Stimulated activated CD8-positive, alpha-beta memory T cell treated with anti-CD3 and anti-CD28 coated beads, Interleukin-2, amount 100 ng/mL, for 48 hours (primary cell): ENCODE results near the gene LRGUK.
A peak's percentile ranks its signal among the peaks of the same experiment; 100 is the strongest.
"Not testable (repeated sequence)": the region's sequence is repeated elsewhere in the genome, so short reads cannot be mapped to it uniquely, and the experiment has no call there.

ENCODE experiments used
- DNase-seq, 2 donors: peaks; one replicate each; pipeline ENCODE4 v3.0.0-alpha.2; 2020; ENCODE audit warnings: low read depth in 2 of 2

LRGUK gene, protein sequence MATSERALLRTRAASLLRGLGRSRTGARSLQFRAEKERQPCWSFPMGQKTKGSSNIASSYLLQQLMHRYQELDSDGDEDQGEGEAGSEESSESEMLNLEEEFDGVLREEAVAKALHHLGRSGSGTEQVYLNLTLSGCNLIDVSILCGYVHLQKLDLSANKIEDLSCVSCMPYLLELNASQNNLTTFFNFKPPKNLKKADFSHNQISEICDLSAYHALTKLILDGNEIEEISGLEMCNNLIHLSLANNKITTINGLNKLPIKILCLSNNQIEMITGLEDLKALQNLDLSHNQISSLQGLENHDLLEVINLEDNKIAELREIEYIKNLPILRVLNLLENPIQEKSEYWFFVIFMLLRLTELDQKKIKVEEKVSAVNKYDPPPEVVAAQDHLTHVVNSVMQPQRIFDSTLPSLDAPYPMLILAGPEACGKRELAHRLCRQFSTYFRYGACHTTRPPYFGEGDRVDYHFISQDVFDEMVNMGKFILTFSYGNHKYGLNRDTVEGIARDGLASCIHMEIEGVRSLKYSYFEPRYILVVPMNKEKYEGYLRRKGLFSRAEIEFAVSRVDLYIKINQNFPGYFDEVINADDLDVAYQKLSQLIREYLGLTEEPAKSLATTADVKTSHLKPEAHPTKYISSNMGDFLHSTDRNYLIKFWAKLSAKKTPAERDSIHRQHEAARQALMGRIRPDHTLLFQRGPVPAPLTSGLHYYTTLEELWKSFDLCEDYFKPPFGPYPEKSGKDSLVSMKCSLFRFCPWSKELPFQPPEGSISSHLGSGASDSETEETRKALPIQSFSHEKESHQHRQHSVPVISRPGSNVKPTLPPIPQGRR

DNA sequence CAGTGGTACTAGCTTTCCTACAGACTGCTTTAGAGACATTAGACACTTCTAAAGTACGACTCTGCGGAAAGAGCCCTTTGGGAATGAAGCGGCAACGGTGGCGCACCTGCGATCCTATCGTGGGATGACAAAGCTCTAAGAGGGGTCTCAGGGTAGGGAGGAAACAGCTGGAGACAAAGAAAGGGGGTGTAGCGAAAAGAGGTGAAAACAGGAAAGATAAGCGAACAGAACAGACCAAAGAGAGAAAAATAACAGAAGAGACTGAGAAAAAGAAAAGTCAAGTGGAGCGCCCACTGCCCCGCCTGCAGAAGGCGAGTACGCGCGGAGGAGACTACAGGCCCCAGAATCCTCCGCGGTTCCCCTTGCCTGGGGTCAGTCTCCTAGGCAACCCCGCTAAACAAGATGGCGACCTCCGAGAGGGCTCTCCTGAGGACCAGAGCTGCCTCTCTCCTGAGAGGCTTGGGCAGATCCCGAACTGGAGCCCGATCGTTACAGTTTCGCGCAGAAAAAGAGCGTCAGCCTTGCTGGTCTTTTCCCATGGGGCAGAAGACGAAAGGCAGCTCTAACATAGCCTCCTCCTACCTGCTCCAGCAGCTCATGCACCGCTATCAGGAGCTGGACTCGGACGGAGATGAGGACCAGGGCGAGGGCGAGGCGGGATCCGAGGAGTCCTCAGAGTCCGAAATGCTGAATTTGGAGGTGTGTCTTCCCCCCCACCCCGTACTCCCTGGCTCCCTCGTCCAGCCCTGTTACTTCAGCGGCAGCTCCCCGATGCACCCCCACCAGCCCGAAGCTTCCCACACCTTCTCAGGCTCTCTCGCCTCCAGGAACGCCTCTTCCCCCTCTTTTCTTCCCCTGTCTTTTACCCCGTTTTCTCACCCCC lies at the start of gene LRGUK:
LRGUK (plus strand) TSS at position 375 of the 883 bp plus-strand sequence; CDS start at position 403, 28 bp downstream.
- peak; percentile 58 to 65 for DNase-seq

DNA sequence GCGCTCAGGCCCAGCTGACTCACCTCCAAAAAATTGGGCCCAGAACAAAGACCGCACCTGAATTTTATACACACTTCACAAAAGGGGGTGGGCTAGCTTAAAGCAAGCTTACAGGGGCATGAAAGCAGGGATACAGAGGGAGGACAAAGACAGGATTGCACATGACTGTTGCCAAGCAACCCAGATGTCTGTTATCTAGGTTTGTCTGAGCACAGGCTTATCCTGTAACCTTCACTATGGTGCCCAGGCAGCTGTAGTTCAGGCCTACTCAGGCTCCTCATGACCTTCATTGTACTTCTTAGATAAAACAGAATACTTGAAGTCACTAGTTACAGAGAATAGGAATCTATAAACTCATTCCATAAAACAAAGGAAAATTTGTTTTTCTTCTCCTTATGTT lies 49.6 kb upstream of the LRGUK start:
- not testable (repeated sequence) for DNase-seq

DNA sequence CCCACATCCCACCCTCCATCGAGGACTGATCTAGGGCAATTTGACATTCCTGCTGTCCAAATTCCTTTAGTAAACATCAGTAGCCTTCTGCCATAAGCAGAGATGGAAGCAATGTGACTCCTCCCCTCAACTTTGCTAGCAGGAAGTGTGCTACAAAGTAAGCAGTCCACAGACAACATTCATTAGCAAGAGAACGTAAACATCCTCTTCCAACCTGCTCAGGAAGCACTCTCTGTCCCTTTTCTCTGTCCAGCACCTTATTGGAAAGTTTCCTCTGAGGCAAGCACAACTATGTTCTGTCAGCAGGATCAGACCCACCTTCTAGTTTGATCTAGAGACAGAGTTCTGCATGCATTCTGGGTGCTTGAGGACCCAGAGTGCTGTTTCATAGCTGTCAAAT lies 48.1 kb upstream of the LRGUK start:
- DNase-seq, result no peak

DNA sequence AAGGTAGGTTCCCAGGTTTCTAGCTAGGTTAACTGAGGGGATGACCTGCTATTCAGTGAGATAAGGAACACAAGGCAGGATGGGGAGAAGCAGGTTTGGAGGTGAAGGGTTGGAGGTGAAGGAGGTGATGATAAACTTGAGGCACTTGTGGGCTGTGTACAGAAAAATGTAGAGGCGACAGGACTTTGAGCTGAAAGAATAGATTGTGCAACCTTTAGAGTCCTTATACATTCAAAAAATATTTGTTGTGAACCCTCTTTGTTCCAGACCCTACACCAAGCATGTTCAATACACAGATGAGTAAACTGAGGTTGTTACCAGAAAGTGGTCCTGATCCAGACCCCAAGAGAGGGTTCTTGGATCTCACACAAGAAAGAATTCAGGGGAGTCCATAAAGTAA lies 45.4 kb upstream of the LRGUK start:
- no peak for DNase-seq

DNA sequence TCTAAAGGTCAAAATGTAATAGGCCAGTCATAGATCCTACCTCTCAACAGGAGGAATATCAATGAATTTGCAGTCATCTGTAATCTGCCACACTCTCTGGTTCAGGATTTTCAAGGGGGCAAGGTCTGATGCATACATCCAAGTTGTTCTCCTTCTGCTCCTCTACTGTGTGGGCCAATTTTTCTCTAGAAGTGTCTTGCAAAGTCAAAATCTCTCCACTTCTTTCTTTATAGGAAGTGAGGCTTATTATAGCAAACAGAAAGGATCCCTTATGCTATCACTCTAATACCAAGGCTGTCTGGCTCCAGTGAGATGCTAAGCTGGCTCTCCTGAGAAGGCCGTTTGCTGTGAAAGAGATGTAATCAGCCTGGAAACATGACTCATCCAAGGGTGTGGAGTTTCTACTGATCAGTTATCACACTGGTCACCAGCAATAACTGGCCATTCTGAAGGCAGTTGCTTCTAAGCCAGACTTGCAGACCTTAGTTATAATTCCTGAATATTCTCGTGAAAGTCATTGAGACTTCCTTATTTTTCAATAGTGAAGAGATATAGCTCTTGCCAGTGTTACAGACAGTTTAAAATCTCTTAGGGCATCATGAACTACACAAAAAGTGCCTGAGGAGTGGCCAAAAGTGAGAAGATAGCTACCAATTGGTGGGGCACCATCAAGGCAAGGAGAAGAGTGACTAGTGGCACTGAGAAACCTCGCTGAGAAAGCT lies 43.2 kb upstream of the LRGUK start:
- DNase-seq, result no peak

DNA sequence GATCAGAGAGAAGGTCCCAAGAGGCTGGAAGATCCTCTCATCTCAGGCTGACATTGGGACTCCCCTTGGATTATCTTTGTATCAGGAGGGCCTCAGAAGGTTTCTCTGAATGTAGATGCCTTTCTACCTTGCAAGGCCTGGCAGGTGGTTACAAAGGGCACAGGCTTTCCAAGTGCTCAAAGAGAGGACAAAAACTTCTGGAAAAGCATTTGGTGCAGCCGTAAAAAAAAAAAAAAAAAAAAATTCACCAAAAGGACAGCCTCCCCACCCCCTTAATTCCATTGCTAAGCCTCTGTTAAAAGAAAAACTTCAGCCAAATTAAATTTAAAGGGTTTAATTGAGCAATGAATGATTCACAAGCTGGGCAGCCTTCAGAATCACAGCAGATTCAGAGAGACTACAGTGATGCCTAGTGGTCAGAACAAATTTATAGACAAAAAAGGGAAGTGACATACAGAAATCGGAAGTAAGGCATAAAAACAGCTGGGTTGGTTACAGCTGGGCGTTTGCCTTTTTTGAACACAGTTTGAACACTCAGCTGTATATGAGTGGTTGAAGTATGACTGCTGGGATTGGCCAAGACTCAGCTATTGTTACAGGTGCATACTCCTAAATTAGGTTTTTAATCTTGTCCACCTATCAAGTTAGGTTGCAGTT lies 42.5 kb upstream of the LRGUK start:
- no peak for DNase-seq

DNA sequence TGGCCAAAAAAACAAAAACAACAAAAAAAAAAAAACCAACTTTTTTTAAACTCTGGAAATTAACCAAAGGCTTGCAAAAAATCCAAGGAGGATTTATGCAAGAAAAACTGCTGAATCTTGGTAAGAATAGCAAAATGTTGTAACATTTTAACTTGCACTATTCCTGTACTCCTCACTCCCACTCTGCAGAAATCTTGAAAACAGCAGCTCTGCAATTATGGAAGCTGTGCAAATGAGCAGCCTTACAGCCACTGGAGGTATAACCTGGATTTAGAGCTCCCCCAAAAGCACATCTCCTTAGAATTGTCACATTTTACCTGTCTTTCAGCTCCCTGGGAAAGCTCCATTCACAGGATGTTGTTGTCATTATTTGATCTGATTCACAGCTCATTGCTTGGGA lies 41.8 kb upstream of the LRGUK start:
- no peak for DNase-seq

DNA sequence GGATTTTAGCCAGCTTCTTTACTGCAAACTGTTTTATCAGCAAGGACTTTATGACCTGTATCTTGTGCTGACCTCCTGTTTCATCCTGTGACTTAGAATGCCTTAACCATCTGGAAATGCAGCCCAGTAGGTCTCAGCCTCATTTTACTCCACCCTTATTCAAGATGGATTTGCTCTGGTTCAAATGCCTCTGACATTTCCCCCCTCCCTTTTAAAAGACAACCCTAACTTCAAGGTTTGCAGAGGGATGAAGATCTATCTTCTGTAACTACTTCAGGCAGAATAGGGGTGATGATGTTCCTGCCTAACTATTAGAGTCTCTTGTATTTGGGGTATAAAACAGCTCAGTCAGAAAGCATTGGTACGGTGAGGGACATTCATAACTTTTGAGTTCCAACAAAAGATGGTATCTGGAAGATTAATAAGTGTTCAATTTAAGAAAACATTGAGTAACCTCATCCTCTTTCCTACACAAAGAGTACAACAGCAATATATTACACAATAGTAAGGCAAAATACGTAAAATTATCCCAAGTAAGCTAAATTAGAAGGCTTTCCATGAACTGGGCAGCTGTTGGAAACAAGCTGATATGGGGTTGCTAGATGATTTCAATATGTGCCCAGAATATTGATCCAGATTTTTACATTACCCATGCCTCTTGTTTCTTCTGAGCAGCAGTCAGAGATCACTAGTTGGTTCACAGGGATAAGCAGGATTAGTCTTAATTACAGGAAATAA lies 40.0 kb upstream of the LRGUK start:
- DNase-seq, result no peak

DNA sequence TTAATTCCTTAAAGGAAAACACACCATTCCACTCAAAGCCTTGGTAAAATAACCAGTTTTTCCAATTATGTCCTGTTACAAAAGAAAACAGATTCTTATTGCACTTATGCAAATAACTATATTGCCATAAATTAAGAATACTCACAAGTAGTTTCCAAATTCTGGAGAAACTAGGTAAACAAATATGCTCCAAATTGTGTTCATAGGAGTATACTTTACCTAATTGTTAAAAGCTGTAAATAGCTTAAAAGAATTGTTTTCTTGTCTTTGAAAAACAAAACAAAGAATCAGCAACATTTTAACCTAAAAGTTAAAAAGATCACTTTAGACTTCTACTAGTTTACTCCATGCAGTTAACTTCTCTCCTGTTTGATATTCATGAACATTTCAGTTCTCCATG lies 38.9 kb upstream of the LRGUK start:
- no peak for DNase-seq

DNA sequence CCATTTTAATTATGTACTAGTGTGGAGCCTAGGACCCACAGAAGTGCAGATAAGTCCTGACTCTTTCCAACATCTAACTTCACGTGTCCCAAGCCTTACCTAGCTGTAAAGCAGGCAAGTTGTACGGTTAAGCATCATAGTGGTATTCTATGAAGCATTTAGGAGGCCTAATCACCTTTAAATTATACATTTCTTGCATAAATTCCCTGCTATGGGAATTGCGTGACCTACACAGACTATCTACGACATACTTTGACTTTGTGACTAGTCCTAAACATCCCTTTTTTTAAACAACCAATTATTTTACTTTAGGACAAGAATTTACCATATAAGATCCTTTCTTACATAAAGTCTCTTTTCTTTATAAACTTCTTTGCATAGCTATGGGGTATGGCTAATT lies 37.7 kb upstream of the LRGUK start:
- no peak for DNase-seq

DNA sequence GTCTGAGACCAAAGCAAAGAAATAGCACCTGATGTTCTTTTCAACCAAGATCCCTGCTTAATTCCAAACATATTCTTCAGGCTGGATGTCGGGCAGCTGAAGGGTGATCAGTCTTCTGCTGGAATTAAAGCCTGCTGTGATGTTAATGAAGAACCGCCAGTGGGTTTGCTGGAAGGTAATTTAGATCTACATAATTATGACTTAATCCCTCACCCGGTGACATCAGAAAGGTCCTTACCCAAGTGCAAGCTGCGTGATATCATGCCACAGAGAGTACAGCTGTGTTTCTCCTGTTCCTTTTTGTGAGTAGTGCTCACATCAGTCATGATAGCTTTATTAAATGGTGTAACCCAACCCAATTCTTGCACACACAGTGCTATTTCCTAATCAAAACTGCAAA lies 29.1 kb upstream of the LRGUK start:
- no peak for DNase-seq

DNA sequence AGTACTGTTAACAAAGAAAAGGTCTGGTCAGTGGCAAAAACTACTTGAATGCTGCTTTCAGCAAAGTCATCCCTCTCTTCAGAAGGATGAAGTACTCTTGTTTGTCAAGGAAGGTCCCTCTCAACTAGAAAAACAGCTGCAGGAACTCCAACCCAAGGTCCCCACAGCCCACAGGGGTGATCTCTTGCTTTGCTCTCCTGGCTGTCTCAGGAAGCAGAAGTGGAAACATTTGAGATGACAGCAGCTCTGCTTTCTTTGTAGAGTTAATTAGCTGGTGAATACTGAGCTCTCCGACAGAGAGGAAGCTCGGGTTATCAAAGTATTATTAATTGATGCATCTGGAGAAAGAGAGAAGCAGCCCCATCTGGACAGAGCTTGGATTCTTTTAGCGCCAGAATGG lies 25.4 kb upstream of the LRGUK start:
- no peak for DNase-seq

DNA sequence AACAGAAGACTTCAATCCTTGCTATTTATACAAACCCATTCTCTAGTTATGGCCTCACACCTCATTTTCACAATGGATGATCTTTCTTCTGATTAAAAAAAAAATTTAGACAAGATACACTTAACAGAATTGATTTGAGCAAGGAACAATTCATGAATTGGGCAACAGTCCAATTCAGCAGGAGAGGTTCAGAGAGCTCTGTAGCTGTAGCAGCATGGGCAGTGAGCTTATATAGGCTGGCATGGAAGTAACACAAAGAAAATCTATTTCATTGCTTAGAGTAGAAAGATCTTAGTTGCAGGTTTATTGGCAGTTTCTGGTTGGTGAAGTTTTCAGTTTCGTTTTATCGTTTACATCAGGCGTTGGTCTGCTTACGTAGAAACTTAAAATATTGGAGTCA lies 23.0 kb upstream of the LRGUK start:
- no peak for DNase-seq

DNA sequence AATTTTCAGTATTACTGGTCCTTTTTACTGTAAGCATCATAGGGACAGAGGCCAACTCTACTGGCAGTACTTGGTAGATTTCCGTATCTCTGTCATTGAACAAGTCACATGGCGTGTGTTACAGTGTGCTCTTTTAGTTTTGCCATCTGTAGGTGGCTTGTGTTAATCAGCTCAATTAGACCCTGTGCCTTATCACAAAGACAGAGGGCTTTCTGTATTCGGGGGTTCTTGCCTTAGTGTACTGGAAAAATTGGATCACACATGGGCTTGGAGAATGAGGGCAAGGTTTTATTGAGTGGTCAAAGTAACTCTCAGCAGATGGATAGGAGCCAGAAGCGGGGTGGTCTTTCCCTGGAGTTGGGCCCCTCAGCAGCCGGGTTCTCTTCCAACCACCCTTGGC lies 21.3 kb upstream of the LRGUK start:
- DNase-seq, result no peak

DNA sequence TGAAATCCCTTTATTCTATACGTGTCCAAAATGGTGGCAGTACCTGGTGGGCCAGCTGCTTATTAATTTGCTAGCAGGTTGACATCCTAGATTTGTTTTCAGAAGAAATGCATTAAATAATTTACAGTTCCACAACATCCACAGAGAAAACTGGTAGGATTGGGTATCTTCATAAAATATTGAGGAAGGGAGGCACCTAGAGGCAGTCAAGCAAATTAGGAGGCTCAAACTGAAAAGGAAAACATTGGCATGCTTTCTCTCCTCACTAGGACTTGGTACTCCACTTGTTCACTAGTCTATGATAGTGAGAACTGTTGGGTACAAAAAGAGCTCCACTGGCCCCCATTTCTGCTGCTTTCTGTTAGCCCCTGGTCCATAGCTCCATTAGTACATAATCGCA lies 18.3 kb upstream of the LRGUK start:
- no peak for DNase-seq

DNA sequence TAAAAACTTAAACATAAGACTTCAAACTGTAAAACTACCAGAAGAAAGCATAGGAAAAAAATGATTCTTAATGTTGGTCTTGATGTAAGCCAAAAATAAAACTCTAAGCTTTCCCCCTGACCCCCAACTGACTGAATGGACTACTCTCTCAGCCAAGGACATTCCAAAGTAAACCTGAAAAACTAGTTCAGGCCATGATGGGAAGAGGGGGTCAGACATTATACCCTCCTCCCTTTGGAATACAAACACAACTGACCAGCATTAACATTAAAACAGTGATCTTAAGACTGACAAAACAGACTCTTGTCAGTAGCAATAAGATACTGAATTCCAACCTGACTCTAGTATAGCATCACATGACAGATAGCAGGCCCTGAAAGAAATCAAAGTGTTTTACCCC lies 13.5 kb upstream of the LRGUK start:
- DNase-seq, result no peak

DNA sequence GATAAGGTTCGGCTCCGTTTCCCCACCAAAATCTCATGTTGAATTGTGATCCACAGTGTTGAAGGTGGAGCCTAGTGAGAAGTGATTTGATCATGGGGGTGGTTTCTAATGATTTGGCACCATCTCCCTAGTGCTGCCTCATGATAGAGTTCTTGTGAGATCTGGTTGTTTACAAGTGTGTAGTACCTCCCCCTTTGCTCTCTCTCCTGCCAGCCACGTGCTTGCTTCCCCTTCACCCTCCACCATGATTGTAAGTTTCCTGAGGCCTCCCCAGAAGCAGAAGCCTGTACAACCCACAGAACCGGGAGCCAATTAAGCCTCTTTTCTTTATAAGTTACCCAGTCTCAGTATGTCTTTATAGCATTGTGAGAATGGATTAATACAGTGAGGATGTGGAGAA lies 12.1 kb upstream of the LRGUK start:
- DNase-seq, result no peak

DNA sequence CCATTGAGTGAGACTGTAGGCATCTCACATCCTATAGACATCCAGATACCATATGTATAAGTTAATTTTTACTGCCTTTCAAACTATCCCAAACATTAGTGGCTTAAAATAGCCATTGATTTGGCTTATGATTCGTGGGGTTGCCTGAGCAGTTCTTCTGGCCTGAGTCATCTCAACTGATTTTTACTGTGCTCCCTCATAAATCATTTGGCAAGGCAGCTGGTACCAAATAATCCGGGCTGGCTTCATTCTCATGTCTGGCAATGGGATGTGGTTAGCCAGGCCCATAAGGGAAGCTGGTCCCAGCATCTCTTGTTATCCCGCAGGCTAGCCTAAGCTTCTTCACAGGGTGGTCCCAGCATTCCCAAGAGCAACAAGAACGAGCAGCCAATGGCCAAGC lies 6.7 kb upstream of the LRGUK start:
- no peak for DNase-seq

DNA sequence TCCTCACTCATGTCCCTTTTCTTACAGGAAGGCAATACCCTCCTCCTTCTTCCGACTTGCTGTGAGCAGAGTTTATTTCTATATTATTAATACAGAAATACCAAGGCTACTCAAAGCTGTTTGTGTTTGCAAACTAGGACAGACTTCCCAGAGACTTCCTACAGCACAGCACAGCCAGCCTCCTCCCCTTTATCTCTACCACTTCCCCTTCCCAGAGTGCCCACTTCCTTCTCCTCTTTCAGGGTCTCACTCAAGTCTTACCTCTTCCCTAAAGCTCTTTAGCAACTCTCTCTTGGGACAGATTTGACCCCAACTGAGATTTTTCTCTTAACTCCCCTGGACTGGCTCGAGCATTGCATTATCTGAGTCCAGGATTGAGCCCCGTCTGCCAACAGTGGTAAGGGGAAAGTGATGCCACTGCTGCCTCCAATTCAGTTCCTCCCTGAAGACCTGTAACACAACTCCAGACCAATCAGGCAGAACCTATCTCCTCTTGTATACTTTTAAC lies 5.5 kb upstream of the LRGUK start:
- DNase-seq, result no peak

DNA sequence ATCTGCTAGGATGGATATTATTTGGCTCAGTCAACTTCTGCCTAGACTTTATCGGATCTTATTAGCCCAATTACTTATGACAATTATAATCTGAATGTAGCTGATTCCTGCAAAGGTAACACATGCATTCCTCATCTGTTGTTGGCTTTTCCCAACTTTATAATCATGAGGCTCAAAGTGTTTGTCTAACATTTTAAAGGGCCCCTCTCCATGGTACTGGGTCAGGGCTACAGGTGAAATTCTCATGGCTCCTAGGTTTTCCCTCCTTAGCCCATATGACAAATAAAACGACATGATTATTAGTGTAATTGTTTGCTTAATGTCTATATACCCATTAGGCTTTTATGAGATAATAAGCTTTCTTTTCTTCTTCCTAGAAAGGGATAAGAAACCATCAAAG lies 4.2 kb upstream of the LRGUK start:
- DNase-seq, result no peak
